Stimulated activated naive CD8-positive, alpha-beta T cell treated with anti-CD3 and anti-CD28 coated beads, Interleukin-15, amount 100 ng/mL, for 72 hours (primary cell): ENCODE data around the gene VPS26A.

Experiments
- ATAC-seq: fragments of 150-1000 bp; cut with Tn5 transposase; 2 replicates; pipeline ENCODE4 v1.10.0; 2021; ENCODE audit warnings: mild to moderate bottlenecking, moderate library complexity
- DNase-seq, 2 donors: peaks; one replicate each; pipeline ENCODE4 v3.0.0; 2021 to 2022
- H3K27ac Mint-ChIP-seq, 2 donors: one replicate each; pipeline ENCODE4 v1.8.0; 2022; ENCODE audit warnings: mild to moderate bottlenecking in 2 of 2, mixed read lengths in 2 of 2, moderate library complexity in 2 of 2
- H3K27me3 Mint-ChIP-seq: one replicate; pipeline ENCODE4 v1.8.0; 2022; ENCODE audit warnings: mixed read lengths
- H3K4me1 Mint-ChIP-seq: one replicate; pipeline ENCODE4 v1.8.0; 2022; ENCODE audit warnings: mild to moderate bottlenecking, mixed read lengths
- H3K4me3 Mint-ChIP-seq, 2 donors: one replicate each; pipeline ENCODE4 v1.8.0; 2022; ENCODE audit warnings: mild to moderate bottlenecking in 2 of 2, mixed read lengths in 2 of 2, moderate library complexity in 1 of 2
- H3K9me3 Mint-ChIP-seq, 2 donors: one replicate each; pipeline ENCODE4 v1.8.0; 2022; ENCODE audit warnings: mixed read lengths in 2 of 2

Gene VPS26A

DNA sequence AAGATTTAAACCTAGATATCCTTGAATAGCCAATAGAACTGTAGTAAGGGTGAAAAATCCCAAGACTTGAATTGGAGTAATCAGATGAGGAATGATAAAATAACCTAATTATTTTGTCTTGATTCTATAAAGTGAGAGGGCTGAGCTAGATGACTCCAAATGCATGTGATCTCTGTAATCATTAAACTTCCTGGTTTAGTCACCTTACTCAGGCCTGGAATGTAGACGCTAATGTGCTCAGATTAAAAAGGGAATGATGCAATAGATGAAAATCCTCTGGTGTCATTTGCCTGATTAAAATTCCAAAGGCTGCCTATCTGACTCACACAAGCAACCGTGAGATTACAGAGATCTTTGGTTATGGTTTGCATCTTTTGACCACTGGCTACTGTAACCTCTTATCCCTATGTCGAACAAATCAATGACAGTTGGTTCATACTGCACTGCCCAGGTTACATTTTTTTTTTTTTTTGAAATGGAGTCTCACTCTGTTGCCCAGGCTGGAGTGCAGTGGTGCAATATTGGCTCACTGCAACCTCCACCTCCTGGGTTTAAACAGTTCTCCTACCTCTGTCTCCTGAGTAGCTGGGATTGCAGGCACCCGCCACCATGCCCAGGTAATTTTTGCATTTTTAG is 93.3 kb downstream of the VPS26A start:
- Mint-ChIP-seq H3K4me3 (no peak overlapping the region), H3K27me3 (peaks cover 11% of the 10 kb centered on the region), H3K27ac (no peak overlapping the region), H3K9me3 (no peaks in the 10 kb centered on the region), H3K4me1 (peaks cover 36% of the 10 kb centered on the region)
- DNase-seq (no peak), ATAC-seq (no peak)

DNA sequence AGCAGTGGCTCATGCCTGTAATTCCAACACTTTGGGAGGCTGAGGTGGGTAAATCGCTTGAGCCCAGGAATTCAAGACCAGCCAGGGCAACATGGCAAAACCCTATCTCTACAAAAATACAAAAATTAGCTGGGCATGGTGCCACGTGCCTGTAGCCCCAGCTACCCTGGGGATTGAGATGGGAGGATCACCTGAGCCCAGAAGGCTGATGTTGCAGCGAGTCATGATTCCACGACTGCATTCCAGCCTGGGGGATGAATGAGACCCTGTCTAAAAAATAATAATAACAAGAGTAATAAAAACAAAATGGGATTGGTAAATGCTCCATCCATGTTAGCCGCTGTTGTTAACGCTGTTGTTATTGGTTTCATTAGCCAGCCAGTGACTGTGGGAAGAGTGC is 94.9 kb downstream of the VPS26A start:
- Mint-ChIP-seq H3K4me1 (peaks cover 48% of the 10 kb centered on the region), H3K27ac (no peak overlapping the region), H3K9me3 (no peaks in the 10 kb centered on the region), H3K4me3 (no peak overlapping the region), H3K27me3 (peaks cover 11% of the 10 kb centered on the region)
- no peak for ATAC-seq
- DNase-seq = no peak

DNA sequence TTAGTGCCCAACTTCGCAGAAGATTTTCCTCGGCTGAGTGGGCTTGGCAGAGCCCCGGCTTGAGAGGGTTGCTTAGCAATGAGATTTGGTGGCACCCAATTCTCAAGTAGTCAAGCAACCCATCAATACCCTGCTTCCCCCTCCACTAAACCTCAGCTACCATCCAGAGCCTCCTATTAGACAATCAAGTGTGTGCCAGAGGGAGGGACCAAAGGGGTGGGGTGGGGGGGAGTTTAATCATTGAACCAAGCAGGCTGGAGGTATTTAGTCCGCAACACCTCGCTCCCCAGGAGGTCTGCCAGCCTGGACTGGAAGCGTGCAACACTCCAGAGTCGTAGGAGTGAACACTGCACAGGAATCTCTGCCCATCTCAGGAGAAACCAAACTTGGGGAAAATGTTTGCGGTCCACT is 96.1 kb downstream of the VPS26A start, which contains the start of gene HKDC1:
TSS of gene HKDC1 (plus strand) at position 292 of the 411 bp plus-strand sequence. CDS start at position 396, 104 bp downstream.
- Mint-ChIP-seq H3K27me3 (peaks cover 11% of the 10 kb centered on the region), H3K27ac (peak within 1 kb of the TSS in 1 of 2 donors; percentile 65), H3K9me3 (no peaks in the 10 kb centered on the region), H3K4me1 (peaks cover 50% of the 10 kb centered on the region), H3K4me3 (no peak within 1 kb of the TSS)
- DNase-seq = no peak
- ATAC-seq = no peak

DNA sequence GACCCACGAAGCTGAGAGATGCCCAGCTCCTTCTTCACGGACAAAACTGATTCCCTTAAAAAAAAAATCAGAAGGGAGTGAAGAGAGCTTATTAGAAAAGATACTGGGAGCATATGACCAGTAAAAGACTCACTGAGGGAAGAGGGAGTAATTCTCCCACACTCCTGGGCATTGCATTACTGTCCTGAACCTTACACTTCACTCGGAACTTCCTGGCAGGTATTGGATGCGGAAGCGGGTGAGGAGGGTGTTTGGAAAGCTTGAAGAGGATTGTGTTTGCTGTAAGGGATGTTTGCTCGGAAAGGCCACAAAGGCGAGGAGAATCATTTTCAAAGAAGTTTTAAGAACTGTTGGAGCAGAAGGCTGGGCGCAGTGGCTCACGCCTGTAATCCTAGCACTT is 96.5 kb downstream of the VPS26A start:
- Mint-ChIP-seq H3K27ac (peak overlapping the region in 1 of 2 donors; percentile 65), H3K27me3 (peaks cover 11% of the 10 kb centered on the region), H3K9me3 (no peaks in the 10 kb centered on the region), H3K4me3 (no peak overlapping the region), H3K4me1 (peaks cover 50% of the 10 kb centered on the region)
- ATAC-seq (no peak), DNase-seq (no peak)
